GM18511 (cell line): Measurements from ENCODE around the gene TXLNG.
A peak's percentile ranks its signal among the peaks of the same experiment; 100 is the strongest.

Experiments used
- ATAC-seq: cut with Tn5 transposase; IDR thresholded peaks from one replicate; pipeline ENCODE4 v1.9.1; 2021; ENCODE audit warnings: mild to moderate bottlenecking, moderate library complexity; ENCODE audit not compliant: unreplicated experiment

Gene TXLNG

DNA sequence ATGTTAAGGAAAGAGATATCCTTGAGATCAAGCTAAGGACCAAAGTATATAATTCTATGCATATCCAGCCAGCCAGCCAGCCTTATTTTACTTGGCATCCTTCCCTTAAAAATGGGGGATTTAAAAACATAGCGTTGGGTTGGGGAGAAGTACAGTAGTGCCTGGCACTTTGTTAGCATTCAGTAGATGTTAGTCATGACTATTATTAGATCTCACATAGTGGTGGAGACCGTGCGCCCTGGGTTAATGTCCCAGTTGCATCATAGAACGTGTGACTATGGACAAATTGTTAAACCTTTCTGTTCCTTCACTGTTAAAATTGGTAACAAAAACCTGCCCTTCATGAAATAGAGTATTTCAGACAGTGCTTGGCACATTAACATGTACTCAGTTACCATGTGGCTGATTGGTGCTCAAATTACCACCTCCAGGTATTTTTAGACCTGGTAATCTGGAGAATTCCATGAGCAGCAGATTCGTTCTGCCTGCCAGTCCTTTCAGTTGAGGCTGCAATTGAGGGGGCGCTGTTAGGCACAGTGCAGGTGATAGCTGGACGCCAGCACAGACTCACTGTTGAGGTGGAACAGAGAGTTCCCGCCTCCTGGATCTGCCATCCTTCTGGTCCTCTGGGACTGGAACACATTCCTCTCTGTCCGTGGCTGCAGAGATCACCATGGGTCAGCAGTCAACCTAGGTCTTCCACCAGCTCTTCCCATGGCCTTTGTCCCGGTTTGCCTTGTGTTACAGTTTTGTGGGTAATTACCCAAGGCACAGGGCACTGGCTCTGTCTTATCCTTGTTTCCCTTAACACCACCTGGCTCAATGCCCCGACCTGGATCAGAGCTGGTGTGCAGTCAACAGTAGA lies 52.2 kb downstream of the TXLNG start:
- ATAC-seq = no peak

DNA sequence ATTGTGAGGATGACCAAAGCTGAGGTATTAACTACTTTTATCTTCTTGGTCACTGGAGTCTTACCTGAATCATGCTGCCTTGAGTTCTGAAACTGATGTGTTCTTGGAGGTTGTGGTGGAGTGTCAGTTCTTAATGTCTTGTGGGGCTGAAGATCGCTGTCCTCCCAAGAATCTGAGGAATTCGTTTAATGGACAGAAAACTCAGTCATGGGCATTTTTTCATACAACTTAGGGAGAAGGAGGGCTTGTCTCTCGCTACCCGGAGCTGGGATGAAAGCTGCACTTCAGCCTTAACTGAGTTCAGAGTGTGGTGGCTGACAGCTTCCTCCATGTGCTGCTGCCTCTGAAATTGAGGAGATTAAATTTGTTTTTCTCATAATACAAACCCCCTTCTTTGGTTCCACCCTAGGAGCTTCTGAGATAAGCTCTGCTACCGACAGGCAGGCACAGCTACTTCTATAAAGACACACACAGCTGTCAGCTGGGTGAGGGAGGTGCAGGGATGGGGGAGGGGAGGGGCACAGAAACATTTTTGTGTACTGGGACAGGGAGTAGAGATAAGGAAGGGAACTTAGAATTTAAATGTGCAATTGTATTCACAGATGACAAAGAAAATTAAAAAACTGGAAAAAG lies 53.1 kb downstream of the TXLNG start:
- no peak for ATAC-seq

DNA sequence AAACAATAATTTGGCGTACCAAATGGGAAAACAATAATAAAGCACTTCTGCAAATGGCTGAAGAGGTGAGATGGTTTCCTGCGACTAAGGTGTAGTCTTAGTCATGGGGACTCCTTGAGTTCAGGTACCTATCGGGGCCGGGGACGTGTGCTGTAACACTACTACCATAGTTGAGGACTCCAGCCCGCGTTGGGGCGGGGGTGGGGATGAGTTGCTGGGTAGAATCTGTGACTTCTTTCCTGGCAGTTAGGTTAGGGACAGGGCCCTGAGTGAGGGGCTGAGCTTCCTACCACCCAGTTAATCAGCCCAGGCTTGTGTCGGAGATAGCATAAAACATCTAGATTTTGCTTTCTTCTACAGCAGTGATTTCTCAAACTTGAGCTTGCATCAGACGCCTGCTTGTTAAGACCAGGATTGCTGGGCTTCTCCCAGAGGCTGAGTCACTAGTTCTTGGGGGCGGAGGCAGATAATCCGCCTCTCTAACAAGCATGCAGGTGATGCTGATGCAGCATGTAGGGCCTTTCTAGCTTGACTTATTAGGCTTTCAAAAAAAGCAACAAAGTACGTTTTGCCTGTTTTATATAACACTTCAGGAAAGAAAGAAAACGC lies 53.7 kb downstream of the TXLNG start:
- no peak for ATAC-seq

DNA sequence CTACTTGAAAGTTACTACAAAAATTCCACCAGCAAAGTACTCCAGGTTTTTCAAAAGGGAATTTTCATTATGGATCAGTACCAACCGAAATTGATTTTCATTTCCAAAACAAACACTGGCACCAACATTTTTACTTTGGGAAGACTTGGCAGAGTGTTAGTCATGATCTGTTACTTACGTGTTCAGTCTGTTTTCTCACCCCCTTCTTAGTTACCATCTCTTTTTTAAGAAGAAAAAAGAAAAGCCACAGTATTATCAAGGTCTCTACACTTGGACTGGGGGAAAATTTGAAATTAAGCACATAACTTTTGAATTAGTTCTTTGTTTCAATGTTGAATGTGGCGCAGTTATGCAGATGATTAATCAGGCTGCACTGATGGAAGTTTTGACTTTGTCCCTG lies 56.4 kb downstream of the TXLNG start:
- no peak for ATAC-seq

DNA sequence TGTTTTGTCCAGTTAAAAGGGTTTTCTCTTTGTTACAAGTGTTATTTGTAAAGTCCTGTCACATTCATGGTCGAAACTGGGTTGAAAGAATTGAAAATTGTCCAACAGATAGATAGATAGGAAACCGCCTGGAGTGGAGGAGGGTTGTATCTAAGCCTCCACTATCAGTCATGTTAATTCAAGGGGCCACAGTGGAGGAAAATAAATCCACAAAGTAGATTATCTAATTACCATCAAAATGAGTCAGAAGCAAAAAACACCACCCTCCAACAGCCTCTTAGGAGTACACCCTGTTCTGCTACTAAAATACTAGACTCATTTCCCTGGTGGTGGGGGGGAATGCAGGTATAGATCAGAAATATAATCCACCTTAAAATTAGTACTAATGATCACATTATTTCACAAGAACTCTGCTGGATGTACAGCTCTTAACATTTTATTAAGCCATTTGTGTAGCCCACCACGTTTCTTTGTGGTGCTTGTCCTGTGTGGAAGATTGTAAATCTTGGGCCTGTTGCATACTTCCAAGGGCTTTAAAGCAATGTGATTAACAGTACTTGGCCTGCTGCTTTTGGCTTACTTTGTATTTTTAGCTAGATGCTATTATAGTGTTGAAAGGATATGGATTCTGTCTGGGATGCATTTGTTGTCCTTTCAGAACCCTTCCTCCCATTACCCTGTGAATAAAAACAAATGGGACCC lies 57.1 kb downstream of the TXLNG start:
- ATAC-seq = no peak

DNA sequence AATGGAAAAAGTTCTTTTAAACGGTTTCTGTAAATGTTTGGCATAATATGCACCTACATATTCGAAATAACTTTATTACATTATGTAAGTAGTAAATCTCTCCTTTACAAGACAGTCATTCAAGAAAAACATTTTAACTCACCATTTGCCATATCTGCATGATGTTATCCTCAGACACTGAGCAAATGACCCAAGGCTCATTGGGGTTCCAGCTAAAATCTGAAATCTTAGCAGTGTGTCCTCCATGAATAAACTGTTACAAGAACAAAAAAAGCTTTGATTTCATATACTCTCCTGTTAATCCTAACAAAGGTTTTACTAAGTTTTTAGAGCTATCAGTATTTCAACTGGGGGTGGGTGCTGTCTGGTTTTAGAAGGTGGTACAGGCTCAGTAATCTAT lies 59.4 kb downstream of the TXLNG start:
- no peak for ATAC-seq

DNA sequence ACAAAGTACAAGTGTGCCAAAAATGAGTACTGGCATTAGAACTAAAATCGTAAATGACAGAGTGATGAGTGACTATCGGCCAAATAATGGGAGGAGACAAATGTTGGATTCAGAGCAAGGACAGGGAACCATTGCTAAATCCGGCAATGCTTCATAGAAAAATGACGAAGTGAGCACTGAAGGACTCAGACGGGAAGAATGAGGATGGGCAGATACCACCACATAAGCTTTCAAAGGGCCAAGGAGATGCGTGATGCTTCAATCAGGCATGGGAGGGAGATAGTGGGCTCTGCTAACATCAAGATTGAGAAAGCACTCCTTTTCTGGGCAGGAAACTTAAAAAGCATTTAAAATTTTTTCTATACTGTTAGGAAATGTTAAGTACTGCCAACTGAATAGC lies 62.3 kb downstream of the TXLNG start:
- ATAC-seq = no peak

DNA sequence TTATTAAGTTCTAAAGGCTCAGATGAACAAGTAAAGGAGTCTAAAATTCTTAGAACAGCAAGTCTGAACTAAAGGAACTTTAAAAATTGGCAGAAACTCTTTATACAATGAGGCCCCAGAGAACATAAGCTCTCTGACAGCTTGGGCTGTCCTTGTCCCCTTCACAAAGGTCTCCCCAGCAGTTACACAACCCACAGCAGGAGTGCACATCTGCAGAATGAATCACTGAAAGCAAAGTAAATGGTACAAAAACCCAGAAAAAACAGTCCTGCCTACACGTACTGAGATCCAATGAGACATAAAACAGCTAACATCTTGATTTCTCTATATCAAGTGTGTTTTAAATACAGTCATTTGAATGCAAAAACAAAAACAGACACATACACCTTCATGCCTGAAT lies 65.2 kb downstream of the TXLNG start:
- no peak for ATAC-seq

DNA sequence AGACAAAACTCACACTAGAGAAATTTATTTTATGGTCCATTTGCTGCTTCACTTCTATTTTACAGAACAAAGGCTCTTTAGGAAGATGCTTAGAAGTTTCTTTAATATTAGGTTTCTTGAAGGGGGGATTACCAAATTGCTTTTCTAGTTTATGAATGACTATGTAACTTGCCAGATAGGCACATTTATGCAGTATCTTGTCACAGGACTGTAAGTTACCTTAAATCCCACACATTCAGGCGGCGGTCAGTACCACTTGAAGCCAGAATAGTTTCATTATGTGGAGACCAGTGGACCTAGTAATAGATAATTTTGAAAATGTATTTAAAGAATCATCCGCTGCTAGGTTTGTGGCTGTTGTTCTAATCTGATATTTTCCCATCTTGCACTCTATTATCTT lies 65.6 kb downstream of the TXLNG start:
- ATAC-seq = no peak

DNA sequence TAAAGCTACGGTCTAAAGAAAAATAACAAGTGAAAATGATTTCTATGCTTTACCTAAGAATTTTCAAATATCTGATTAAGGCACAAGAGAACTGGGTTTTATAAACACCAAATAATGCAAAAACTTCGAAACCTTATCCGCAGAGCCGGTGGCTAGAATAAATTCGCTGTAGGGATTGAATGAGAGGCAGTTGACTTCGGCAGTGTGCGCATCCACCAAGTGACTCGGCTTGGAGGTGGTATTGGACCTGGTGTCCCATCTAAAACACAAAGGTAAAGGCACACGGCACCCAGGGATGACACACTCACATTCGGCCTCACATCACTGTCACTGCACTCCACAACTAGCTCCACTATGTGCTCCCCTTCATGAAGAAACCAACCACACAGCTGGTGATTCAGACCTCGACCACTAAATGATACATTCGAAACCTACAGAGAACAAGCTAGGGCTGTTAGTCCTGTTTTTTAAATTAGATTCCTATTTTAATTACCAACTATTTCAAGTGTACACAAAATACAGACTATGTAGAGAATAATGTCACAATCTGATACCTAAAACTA lies 66.4 kb downstream of the TXLNG start:
- no peak for ATAC-seq

DNA sequence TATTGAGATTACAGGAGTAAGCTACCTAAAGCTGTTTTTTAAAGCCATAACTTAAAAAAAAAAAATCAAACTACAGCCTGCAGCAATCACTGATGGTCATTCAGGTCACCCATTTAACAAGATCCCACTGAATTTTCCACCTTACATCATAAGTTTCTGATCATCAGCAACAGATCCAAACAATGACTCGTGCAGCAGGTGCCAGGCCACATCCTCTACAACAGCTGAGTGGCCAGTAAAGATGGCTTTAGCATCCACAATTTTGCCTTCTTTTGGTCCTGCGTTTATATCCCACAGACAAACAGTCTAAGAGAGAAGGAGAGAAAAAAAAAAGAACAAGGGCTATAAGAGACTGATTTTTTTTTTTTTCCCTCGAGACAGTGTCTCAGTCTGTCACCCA lies 67.3 kb downstream of the TXLNG start:
- no peak for ATAC-seq

DNA sequence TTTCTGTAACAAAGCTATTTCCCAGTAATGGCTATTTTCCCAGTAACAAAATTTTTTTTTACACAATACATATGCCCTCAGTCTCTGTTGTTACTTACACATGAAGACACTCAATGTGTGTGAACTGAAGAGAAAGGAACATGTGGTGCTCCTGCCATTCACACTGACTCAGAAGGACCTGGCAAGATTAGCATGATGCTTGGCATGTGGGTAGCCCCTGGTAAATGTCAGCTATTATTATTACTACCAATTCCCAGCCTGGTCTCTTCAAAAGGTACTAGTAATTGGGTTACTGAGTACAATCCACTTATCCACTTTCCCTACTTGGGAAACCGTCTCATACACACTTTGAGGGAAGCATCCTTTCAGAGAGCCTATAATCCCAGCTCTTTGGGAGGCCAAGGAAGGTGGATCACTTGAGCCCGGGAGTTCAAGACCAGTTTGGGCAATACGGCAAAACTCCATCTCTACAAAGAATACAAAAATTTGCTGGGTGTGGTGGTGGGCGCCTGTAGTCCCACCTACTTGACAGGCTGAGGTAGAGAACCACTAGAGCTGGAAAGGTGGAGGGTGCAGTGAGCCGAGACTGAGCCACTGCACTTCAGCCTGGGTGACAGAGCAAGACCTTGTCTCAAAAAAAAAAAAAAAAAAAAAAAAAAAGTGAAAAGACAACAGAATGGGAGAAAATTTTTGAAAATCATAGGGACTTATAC lies 69.3 kb downstream of the TXLNG start:
- ATAC-seq = peak; percentile 52

DNA sequence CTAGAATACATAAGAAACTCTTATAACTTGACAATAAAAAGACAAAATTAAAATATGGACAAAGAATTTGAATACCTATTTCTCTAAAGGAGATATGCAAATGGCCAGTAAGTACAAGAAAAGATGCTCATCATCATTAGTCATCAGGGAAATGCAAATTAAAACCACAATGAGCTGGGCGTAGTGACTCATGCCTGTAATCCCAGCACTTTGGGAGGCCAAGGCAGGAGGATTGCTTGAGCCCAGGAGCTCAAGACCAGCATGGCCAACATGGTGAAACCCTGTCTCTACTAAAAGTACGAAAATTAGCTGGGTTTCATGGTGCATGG lies 69.8 kb downstream of the TXLNG start:
- peak; percentile 71 for ATAC-seq

DNA sequence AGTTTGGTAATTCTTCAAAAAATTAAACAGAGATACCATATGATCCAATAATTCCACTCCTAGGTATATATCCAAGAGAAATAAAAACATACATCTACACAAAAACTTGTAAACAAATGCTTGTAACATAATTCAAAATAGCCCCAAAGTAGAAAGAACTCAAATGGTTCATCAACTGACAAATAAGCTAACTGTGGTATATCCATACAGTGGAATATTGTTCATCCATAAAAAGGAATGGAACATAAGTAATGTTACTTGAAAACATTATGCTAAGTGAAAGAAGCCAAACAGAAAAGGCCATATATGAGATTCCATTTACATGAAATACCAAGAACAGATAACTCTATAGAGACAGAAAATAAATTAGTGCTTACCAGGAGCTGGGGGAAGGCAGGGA lies 70.5 kb downstream of the TXLNG start:
- ATAC-seq = no peak

DNA sequence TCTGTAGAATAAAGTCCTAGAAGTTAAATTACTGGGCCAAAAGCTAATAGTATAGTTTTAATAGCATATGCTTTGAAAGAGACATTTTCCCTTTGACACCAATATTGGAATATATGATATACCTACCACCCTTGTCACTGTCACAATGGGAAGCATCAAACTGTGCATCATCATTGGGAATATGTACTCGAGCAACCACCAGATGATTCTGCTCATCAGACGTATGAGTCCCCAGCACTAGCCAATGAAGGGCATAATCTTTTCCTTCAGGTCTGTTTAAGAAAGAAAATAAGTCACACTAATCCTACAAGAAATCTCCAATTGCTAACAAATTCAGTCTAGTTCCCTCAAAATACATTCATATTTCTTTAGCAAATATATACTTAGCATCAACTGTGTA lies 76.6 kb downstream of the TXLNG start:
- ATAC-seq = no peak

DNA sequence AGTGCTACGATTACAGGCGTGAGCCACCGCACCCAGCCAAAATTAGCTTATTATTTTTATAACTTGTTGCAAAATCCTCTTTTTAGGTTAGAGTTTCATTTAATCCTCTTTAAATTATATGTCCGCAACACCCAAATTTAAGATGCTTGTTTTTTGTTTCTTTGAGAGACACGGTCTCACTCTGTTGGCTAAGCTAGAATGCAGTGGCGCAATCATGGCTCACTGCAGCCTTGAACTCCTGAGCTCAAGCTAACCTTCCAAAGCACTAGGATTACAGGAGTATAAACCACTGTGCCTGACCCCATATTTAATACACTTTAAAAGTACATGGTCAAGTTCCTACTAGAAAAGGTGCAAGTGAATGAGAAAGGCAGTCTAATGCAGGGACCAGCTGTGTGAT lies 81.7 kb downstream of the TXLNG start:
- no peak for ATAC-seq

DNA sequence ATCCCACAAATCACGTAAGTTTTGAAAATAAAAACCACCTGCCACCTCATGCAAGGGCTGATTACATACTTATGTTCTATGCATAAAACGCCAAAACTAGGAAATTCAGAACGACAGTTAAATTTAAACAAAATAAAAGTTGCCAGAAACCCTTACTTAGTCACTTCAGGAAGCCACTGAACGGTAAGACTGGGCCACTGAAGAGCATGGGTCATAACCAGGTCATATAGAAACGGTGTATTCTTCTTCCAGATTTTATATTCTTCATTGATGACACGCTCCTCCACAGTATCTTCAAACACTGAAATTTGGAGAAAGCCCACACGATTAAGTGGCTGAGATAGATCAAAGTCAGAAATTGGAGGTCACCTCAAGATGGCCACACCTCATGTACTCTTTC lies 82.7 kb downstream of the TXLNG start:
- ATAC-seq = no peak

DNA sequence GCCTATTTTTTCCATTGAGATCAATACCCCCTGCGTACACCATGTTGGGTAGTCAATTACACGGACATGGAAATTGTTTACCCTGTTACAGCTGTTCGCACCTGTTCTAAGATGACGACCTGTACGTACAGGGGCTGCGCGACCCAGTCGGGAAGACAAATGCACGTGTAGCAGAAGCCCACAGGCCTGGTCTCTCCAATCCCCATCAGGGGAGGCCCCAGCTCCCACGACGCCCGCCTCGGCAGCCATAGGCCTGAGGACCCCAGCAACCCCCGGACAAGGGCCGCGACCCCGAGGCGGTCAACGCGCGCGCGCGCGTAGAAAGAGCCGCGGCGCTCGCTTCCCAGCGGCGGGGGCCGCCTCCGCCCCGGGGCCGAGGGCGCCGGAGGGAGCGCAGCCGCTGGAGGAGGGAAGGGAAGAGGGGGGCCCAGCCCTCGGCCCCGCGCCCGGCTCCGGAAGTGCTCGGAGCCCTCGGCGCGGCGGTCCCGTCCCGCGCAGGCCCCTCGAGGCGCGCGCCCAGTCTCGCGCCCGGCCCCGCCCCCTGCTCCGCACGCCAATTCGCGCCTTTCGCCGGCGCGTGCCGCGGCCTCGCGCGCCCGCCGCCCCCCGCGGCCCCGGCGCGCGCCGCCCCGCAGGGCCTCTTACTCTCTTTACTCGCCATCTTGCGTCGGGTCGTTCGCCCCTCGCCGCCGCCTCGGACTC lies 83.3 kb downstream of the TXLNG start:
- ATAC-seq = peak; percentile 47

DNA sequence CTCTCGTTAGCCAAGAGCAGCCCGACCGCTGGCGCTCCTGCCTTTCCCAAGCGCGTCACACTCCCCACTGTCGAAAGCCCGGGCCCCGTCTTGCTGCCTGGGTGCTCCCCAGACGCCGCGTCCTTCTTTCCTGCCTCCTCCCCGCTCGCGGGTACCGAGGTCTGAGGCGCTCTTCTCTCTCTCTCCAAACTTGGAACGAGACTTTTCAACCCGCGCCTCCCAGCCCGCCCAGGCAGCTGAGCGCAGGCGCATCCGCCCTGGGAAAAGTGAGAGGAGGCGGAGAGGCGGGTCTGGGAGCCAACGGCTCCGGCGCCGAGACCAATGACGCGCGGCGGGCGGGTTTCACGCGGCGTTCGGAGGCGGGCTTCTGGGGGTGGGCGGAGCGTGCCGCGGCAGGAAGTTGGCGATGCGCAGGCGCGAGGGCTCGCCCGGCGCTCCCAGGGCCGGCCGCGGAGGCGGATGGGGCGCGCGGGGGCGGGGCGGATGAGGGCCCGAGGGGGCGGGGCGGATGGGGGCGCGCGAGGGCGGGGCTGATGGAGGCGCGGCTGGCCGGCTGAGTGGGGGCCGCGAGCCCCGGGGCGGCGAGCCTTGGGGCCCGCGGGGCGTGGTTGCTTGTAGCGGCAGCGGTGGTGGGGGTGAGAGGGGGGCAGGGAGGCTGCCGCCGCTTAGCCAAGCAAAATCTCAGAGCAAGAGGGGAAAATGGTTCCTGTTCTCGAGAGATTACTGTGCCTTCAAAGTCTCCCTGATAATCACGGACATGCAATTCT lies 84.0 kb downstream of the TXLNG start, which contains the start of gene RBBP7:
Gene RBBP7 (minus strand): TSS at position 268 of the 767 bp plus-strand sequence. CDS start 309 bp downstream, outside the sequence.
- peak; percentile 88 for ATAC-seq
